Upper lobe of left lung (tissue), 4 donors: ENCODE data around the gene HBZ.

Source experiments
- CTCF ChIP-seq, 6 experiments: fragments of 450-650 bp in 4 of 6; fragments of 200-600 bp in 2 of 6; sonication (generic) in 2 of 6; IDR thresholded peaks; one replicate each; pipeline ENCODE4 v1.5.1; 2016 to 2019; ENCODE audit warnings: antibody characterized with exemption in 6 of 6
- EP300 ChIP-seq, 4 donors: sonication (generic); formaldehyde crosslinking; IDR thresholded peaks; one replicate each; pipeline ENCODE4 v1.5.1; 2017; ENCODE audit warnings: antibody characterized with exemption in 4 of 4, control low read depth in 2 of 4
- POLR2A ChIP-seq, 4 donors: fragments of 450-650 bp; IDR thresholded peaks; one replicate each; pipeline ENCODE4 v1.5.1; 2016 to 2017; ENCODE audit warnings: antibody characterized with exemption in 4 of 4, mild to moderate bottlenecking in 2 of 4
- POLR2AphosphoS5 ChIP-seq, 2 donors: sonication (generic); formaldehyde crosslinking; IDR thresholded peaks; one replicate each; pipeline ENCODE4 v1.5.1; 2017; ENCODE audit warnings: antibody characterized with exemption in 2 of 2

GRCh38 chr16:144797-145252 is 7.6 kb upstream of the HBZ start:
- TF ChIP-seq POLR2A (IDR thresholded peaks at IDR 0.05) (no peak), CTCF (IDR thresholded peaks at IDR 0.05) (no peak), POLR2AphosphoS5 (IDR thresholded peaks at IDR 0.05) (no peak), EP300 (IDR thresholded peaks at IDR 0.05) (no peak)
